GM19238 (cell line): ENCODE measurements around the gene ATXN8OS.
"Not testable (repeated sequence)": the region's sequence is repeated elsewhere in the genome, so short reads cannot be mapped to it uniquely, and the experiment has no call there.

ENCODE experiments used
- DNase-seq: peaks from one replicate; pipeline ENCODE4 v3.0.0; 2011; ENCODE audit warnings: low spot score; ENCODE audit not compliant: insufficient read length

ATXN8OS gene

DNA sequence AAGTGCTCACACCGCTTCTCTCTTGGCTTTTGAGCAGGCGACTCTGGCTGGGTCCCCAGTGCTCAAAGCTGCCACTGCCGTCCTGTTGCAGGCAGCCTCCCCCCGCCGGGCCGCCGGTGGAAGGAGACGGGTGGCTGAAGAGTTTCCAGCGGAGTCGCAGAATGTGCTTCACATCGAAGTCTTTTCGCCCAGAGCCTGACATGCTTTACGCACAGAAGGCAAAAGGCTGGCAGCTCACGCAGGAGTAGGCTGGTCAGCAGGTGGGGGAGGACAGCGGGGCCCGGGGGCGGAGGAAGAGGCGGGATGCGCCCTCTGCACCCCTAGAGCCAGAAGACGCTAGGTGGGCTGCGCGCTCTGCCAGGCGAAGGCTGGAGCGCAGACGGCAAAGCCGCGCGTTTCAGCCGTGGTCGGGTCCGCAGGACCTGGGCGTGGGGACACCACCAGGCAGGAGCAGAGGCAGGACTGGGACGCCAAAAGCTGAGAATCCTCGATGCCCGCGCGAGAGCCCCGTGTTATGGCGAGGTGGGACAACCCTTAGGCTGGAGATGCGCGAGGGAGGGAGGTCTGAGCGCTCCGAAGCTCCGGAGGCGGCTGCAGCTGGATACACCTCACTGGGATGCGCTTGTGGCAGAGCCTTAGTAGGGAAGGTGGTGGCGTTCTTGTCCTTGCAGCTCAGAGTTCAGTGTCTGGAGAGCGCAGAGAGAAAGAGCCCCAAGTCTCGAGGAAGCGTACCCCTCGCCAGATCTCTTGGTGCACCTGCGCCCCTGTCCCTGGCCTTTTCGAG is at the start of gene ATXN8OS:
ATXN8OS (plus strand) TSS at position 329 of the 784 bp plus-strand sequence.
- no peak for DNase-seq

DNA sequence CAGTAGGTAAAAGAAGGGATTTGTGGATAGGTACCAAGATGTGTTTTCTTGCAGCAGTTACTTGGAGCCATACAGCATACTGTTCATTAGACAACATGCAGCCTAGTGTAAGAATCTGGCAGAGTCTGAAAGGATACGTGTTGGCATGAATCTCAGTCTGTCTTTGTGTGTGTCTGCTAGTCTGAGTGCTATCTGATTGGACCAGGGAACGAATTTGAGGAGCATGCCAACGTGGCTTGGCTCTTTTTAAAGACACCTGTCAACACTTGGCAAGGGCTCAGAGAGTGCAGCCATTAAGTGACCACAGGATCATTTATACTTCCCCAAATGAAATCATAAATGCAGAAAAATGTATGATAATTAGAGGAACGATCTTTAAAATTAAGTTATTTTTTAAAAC is 27.6 kb upstream of the ATXN8OS start:
- no peak for DNase-seq

DNA sequence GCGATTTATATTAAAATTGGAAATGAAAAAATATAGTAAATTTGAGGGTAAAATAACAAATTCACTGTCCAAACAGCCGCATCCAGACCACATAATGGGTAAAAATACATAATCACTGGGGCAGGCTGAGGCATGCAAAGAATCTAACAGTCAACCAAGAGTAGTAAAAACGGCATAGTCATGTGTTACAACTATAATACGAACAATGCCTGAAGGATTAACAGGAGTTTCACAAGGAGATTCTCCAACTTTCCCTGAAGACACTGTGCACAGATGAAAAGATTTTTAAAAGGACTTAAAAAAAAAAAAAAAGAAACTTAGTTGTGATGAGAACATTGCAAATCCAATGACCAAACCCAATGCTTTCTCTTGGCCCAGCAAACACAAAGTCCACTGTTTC is 20.4 kb upstream of the ATXN8OS start:
- no peak for DNase-seq

DNA sequence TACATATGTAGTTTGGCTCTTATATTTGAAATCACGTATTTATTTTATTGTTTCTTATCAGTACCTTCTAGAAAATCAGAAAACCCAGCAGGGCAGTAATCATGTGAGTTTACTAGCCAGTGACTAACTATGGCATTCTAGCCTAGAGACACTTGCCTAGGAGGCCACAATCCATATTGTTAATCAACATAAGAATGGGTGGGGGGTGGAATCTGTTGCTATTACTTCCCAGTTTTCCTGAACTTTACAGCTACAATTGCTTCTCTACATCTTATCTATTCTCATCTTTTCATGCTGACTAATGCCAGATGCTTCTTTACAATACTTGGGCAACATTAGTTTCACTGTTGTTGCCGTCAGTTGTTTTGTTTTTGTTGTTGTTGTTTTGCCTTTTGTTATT is 18.7 kb upstream of the ATXN8OS start:
- no peak for DNase-seq

GRCh38 chr13:70090036-70090723 is 17.4 kb upstream of the ATXN8OS start:
- DNase-seq = no peak

GRCh38 chr13:70098669-70099068 is 9.0 kb upstream of the ATXN8OS start:
- DNase-seq = no peak

- DNase-seq = no peak
Observed at GRCh38 chr13:70104481-70104880, 3.1 kb upstream of the ATXN8OS start.

GRCh38 chr13:70107125-70107497 is 515 bp upstream of the ATXN8OS start:
- DNase-seq = no peak

DNA sequence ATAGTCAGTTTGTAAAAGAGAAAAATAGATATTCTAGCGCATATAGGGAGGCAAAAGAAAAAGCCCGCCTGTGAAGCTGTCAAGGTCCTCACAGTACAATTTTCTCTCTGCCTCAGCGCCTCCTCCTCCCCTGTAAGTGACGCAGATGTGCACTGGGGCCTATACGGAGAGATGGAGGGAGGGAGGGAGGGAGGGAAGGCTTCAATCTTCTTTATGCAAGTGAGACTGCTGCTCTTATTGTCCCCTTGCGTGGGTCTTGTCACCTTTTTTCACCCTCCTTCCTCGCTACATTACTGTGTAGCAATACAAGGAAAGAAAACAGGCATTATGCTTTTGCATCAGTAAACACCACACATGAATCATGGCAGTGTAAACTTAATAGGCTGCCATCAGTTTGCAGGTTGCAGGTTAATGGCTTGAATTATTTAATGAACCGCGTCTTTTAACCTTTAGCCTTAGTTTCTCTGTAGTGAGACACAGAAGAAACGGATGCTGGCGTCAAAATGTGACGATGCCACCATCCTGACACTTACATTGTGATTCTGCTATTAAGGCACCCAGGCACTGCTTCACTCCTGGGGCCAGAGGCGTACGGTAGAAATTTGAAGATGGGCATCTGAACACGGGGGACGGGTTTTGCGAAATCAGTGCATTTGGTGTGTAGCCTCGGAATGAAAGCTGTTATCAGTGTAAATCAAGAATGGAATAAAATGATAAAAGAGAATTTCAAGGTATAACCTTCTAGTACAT is 905 bp downstream of the ATXN8OS start, which contains the start of gene KLHL1:
KLHL1 (minus strand) TSS at position 97 of the 750 bp plus-strand sequence. CDS start 753 bp downstream, outside the sequence.
- no peak for DNase-seq

DNA sequence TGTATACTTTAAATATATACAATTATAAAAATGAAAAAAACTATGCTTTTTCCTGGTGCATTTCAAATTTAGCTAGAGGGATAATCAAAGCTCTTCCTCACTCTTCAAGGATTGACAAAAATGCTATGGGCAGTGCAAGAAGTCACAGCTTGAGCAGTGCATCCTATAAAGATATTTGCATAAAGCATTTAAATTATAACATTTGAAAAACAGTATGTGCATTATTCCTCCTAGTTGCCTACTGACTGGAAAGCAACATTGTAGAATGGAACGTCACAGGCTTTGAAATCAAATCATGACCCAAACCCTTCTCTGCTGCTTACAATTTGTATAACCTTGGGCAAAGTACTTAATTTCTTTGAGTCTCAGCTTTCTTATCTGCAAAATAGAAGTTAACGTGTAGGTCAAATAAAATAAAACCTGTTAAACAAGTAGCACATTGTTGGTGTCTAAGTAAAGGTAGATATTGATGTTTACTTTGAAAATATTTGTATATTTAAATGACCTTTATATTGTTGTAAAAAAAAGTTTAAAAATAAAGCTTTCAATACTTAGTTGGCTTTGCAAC is 9.8 kb downstream of the ATXN8OS start:
- no peak for DNase-seq

DNA sequence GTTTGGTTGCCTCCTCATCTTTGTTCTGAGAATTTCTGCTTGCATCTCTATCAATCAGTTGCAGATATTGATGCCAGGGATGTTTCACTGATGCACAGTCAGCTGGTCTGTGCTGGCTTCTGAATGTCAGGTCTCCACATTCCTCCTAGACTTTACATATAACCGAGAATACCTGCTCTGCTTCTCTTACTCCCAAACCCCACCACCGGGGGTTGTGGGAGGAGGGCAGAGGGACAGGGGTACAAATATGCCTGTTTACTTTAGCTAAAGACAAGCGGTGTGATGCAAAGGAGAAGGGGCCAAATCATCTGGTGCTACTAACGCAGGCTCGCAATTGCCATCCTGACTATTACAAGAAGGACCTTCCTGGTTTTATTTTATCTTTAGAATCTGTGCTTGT is 18.1 kb downstream of the ATXN8OS start:
- DNase-seq = no peak

- DNase-seq = no peak
Observed at GRCh38 chr13:70128098-70128497, 20.5 kb downstream of the ATXN8OS start.

DNA sequence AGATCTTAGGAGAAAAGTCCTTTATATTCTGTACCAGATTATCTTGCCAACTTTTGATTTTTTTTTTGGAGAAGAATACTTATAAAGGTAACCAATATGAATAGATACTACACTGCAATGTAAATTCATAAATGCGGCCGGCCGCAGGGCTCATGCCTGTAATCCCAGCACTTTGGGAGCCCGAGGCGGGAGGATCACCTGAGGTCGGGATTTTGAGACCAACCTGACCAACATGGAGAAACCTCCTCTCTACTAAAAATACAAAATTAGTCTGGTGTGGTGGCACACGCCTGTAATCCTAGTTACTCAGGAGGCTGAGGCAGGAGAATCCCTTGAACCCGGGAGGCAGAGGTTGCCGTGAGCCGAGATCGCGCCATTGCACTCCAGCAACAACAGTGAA is 35.0 kb downstream of the ATXN8OS start:
- not testable (repeated sequence) for DNase-seq

GRCh38 chr13:70162141-70162540 is 54.5 kb downstream of the ATXN8OS start:
- no peak for DNase-seq

DNA sequence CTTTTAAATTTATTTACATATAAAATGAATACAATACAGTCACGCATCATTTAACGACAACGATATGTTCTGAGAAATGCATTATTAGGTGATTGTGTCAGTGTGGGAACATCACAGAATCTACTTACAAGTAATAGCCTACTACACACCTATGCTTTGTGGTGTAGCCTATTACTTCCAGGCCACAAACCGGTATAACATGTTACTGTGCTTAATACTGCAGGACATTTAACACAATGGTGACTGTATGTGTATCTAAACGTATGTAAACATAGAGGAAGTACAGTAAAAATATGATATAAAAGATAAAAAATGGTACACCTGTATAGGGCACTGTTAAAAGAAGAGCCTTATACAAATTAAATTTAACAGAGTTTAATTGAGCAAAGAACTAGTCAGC is 63.1 kb downstream of the ATXN8OS start:
- no peak for DNase-seq

DNA sequence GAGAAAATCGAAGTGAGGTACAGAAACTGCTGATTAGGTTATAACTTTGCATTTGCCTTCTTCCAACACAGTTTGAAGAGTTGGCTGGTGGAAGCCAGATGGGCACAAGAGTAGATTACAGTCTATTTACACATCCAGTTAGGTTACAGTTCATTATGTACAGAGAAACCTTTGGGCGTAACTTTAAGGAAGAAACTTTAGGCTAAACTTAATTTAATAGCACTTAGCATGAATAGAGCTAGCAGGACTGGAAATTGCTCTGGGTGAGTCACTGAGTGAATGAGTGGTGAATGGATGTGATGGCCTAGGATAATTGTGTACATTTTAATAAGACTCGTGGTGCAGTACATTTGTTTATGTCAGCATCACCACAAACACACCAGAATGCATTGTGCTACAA is 63.5 kb downstream of the ATXN8OS start:
- no peak for DNase-seq

DNA sequence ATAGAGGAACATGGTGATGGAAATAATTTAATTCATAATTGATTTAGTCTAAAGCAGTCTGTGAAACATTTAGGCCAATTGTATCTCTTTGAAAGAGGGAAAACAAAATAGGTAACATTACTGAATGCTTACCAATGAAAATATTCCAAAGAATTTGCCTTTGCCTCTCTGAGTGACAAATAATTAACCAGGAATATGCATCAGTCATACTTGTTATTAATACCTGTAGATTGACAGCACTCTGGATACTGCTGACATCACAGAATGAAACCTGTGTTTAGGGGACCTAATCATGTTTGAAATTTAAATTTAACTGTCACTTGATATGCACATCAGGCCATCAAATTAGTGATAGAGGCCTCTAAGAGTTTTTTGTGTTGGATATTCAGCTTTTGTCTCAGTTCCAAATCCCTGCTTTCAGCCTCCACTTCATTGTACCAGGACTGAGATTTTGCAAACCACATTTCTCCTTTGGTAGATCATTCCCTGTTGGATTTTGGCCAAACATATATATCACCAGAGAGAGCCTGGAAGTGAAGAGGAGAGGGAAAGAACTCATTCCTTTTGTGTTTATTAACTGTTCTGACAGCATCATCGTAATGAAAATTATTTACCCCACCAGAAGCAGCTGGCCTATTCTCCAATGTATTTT is 65.4 kb downstream of the ATXN8OS start:
- no peak for DNase-seq

- no peak for DNase-seq
Observed at GRCh38 chr13:70173598-70173959, 66.0 kb downstream of the ATXN8OS start.

DNA sequence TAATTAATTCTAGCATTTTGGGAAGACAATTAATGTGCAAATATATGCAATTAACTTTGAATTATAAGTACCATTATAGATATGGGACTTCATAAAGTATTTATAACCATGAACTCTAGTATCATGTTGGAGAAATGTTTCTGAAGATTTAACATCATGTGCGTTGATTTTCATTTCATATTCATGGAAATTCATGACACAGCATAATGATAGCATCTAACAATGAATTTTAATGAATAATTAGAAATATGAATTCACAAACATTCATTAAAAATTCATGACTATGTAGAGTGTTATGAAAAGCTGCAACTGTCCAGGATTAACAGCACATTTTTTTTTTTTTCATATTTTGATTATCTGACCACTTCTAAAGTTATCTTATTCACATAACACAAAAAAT is 70.7 kb downstream of the ATXN8OS start:
- DNase-seq = no peak
